ENCODE data around the gene WDR82.

WDR82 gene

DNA sequence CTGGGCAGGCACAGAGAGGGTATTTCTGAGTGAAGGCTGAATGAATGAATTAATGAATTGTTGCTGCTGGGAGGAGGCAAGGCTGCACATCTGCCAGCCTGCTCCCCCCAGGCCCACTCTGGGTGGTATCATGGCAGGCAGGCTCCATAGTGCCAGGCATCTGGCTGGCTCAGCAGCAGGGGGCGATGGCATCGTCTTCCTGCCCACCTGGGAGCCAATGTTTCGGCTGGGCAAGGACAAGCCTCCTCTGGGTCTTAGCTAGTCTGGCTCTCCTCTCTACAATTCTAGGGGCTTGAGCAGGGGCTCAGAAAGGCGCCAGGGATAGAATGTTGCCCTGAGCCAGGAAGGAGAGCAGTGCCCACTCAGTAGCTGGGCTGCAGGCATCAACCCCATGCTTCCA, 51.3 kb downstream of the WDR82 start:
- no peak for DNase-seq (ENCODE audit: low read depth in 1 of 2, low spot score in 1 of 2)

DNA sequence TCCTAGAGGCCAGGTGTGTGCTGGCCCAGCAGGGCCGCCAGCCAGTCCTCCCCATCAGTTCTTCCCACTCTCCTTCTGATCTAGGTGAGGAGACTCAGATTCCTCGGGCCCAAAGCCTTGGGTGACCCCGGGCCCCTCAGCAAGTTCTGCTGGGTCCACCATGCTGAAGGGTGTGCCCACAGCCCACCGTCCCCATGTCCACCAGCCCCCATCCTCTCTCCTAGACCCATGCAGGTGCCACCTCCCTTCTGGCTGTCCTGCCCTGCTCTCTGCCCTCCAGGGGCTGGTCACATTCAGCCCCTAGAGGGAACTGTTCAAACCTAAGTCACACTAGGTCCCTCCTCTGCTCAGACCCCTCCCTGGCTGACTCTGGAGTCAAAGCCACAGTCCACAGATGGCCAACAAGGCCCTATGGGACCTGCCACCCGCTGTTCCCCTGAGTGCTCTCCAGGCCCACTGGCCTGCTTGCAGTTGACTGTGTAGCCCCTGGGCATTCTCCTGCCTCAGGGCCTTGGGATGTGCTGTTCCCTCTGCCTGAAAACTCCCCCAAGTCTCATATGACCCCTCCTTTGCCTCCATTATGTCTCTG, 52.1 kb downstream of the WDR82 start:
- DNase-seq (ENCODE audit: low read depth in 1 of 2, low spot score in 1 of 2) = no peak

DNA sequence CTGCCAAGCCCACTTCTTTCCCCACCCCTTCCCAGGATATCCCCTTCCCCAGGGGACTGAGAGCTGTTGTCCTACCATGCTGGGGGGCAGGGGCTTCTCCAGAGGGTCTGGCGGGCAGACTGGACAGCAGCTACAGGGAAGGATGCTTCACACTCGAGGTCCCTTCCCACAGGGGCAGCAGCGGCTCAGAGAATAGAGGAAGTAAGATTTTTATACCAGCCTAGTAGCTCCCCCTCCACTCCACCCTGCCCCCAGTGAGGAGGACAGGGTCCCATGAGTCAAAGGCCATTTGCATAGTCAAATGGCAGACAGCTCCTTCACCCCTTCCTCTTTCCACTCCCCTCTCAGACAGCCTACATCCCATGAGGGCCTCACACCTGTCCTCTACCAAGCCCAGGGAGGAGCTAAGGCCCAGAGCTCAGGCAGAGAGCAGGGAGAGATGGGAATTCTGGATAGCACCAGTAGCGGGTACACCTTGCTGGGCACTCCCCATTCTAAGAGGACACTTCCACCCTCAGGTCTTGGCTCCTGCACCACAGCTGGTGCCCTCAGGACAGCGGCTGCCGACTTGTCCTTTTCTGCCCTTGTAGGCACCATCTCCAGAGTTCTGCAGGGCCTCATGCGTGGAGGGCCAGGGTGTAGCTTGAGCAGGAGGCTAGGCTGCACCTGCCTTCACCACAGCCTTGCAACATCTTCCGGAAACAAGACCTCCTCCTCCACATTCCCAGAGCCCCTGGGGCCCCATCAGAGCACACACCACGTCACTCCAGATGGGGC, 52.8 kb downstream of the WDR82 start, which contains the start of gene TLR9:
Gene TLR9, minus strand, starts transcription at position 194 of the 777 bp plus-strand sequence. Its CDS starts 116 bp downstream, at position 78.
- DNase-seq (ENCODE audit: low read depth in 1 of 2, low spot score in 1 of 2) = no peak

DNA sequence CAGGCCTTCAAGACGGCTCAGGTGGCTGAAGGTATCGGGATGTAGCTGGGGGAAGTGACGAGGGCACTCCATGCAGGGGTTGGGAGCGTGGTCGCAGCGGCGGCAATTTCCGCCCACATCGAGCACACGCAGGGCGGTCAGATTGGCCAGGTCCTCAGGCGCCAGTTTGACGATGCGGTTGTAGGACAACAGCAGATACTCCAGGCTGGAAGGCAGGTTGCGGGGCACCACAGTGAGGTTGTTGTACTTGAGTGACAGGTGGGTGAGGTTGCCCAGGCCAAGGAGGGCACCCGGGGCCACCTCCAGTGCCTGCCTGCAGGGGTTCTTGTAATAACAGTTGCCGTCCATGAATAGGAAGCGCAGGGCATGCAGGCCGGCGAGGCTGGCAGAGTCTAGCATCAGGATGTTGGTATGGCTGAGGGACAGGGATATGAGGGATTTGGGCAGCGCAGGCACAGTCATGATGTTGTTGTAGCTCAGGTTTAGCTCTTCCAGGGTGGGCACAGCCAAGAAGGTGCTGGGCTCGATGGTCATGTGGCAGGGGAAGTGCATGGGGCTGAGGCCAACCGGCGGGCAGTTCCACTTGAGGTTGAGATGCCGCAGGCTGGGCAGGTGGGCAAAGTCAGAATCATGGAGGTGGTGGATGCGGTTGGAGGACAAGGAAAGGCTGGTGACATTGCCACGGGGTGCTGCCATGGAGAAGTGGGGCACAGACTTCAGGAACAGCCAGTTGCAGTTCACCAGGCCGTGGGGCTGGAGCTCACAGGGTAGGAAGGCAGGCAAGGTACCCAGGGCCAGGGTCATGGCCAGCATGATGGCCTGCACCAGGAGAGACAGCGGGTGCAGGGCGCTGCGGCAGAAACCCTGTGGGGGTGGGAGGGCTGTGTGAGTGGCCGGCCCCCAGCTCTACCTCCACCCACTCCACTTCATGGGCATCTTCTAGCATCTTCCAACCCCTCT, 54.7 kb downstream of the WDR82 start:
- no peak for DNase-seq (ENCODE audit: low read depth in 1 of 2, low spot score in 1 of 2)

DNA sequence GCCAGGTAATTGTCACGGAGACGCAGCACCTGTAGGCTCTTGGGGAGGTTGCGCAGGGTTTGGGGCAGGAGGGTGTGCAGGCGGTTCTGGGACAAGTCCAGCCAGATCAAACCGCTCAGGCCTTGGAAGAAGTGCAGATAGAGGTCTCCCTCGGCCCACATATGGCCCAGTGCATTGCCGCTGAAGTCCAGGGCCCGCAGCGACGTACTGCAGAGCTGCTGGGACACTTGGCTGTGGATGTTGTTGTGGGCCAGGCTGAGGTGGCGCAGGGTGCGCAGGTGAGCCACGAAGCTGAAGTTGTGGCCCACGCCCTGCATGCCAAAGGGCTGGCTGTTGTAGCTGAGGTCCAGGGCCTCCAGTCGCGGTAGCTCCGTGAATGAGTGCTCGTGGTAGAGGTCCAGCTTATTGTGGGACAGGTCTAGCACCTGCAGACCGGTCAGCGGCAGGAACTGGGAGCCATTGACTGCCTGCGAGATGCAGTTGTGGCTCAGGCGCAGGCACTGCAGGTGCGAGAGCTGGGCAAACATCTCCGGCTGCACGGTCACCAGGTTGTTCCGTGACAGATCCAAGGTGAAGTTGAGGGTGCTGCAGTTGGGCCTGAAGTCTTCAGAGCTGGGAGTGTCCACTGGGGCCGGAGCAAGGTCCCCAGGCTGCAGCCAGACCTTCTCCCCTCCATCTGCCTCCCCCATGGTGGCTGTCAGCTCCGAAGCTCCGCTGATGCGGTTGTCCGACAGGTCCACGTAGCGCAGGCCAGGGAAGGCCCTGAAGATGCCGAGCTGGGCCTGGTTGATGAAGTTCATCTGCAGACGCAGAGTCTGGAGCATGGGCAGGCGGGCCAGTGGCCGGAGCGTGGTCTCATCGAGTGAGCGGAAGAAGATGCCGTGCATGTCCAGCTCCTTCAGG, 55.9 kb downstream of the WDR82 start:
- no peak for DNase-seq (ENCODE audit: low read depth in 1 of 2, low spot score in 1 of 2)

DNA sequence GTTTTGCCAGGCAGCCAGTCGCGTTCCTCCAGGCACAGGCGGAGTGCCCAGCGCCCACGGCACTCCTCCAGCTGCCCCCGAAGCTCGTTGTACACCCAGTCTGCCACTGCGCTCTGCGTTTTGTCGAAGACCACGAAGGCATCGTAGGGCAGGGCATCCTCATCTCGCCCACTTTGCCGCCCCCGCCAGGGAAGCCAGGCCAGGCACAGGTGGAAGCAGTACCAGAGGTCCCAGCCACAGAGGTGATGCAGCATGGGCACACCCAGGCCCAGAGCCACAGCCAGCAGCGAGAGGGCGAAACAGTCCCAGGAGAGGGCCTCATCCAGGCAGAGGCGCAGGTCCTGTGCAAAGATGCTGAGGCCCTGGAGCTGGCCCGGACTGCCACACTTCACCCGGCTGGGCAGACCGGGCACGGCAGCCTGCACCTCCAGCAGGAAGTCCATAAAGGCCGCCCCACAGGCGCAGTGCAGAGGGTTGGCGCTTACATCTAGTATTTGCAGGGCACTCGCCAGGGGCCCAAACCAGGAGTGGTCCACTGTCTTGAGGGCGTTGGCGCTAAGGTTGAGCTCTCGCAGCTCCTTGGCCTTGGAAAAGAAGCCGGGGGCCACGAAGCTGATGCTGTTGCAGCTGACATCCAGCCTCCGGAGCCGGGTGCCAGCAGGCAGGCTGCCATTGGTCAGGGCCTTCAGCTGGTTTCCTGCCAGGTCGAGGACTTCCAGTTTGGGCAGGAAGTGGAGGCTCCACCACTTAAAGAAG, 56.7 kb downstream of the WDR82 start:
- DNase-seq (ENCODE audit: low read depth in 1 of 2, low spot score in 1 of 2) = no peak

DNA sequence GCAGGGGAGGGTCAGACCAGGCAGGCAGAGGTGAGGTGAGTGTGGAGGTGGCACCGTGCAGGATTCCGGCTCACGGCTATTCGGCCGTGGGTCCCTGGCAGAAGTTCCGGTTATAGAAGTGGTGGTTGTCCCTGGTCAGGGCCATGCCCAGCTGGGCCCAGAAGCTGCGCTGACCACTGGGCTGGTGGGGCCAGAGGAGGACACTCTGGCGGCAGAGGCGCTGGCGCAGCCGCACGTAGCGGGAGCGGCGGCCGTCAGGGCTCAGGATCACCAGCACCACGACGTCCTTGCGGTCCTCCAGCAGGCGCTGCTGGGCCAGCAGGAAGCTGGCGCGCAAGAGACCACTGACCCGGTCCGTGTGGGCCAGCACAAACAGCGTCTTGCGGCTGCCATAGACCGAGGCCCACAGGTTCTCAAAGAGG, 57.3 kb downstream of the WDR82 start:
- no peak for DNase-seq (ENCODE audit: low read depth in 1 of 2, low spot score in 1 of 2)

DNA sequence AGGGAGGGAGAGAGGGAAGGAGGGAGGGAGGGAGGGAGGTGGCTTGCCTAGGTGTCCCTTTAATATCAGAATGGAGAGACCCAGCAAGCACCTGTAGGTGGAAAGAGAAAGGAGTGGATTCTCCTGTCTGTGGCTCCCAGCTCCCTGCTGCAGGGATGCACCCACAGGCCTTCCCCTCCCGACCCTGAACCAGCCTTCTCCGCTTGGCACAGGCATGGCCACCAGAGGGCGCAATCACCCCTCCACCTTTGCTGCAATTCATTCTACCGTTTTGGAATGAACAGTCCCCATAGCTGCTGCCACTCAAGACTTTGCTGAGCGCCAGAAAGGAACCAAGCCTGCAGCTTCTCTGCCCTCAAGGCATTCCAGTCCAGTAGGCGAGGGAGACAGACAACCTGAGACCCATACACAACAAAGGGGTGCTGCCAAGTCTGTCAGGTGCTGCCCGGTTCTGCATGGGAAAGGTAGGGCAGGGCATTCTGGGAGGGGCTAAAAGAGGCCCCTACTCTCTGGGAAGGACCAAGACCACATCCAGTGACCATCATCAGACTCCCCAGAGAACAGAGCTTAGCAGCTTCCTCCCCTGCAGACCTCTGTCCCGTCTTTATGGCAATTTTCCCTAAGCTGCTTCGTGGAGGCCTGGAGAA, 57.9 kb downstream of the WDR82 start:
- peak; percentile 85 to 87 for DNase-seq (ENCODE audit: low read depth in 1 of 2, low spot score in 1 of 2)

DNA sequence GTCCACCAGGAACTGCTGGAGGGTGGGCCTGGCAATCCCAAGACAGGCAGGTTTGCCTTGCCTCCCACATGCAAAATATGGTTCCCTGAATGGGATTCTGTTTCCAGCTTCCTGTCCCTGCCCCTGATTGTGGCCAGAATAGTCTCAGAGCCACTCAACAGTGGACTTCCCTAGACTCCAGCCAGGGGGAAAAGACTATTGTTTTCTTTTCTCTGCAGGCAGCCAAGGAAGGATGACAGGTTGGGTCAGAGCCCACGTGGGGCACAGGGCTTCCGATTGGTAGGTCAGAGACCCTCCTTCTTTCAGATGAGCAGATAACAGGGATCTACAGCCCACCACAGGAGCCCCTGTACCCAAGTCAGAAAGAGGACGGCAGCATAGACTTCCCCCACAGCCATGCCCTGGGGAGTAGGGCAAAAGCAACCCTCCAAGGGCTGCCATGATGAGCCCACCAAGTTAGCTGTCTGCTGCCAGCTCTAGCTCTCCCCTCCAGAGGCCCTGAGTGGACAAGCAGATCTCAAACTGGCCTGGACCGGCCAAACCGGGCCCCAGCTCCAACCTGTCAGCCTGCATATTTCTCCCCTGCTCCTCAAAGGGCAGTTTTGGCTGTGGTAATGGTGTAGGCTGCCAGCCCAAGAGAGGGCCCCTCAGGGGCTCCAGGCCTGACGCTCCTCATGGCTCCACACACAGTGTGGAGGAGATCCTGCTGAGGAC, 59.4 kb downstream of the WDR82 start:
- no peak for DNase-seq (ENCODE audit: low read depth in 1 of 2, low spot score in 1 of 2)

DNA sequence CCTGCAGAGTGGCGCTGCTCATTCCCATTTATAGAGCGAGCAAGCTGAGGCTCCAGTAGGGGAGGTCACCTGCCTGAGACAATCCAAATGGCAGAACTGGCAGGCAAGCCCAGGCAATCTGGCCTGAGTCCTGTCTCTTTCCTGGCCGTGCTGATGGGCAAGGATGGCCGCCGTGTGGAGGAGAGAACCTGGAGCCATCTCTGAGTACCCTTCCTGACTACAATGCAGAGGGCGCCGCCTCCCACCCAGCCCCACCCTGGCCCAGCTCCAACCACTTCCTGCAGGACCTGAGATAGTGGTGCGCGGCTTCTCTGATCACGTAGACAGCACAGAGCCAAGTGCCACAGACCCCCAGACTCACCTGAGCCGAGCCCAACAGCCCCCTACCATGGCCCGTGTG, 60.0 kb downstream of the WDR82 start:
- DNase-seq (ENCODE audit: low read depth in 1 of 2, low spot score in 1 of 2) = no peak

DNA sequence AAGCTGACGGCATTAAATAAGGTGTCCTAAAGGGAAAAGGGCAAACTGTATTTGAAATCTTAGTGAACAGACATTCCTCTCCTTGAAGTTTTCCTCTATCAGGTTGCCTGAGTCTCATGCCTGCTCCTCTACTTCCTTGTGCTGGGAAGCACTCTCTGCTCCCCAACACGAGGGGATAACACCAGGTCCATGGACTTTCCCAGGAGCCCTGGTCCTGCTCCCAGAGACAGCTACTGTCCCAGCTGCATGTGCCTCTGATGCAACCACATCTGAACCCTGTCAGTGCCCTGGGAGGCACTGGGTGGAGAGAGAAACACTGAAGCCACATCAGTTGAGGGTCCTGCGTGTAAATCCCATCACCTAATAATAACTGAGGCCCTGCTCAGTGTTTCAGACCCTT, 60.4 kb downstream of the WDR82 start:
- DNase-seq (ENCODE audit: low read depth in 1 of 2, low spot score in 1 of 2) = no peak

DNA sequence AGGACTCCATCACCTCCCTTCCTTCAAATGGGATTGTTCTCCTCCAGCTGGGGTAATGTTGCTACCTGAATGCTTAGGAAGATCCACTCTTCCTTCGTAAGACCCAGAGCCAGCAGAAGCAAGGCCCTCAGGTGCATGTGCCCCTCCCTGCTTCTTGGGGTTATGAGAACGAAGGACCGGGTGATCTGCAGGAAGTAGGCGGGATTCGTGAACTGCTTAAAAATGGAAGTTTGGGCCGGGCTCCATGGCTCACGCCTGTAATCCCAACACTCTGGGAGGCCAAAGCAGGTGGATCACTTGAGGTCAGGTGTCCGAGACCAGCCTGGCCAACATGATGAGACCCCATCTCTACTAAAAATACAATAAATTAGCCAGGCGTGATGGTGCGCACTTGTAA, 61.0 kb downstream of the WDR82 start:
- no peak for DNase-seq (ENCODE audit: low read depth in 1 of 2, low spot score in 1 of 2)

DNA sequence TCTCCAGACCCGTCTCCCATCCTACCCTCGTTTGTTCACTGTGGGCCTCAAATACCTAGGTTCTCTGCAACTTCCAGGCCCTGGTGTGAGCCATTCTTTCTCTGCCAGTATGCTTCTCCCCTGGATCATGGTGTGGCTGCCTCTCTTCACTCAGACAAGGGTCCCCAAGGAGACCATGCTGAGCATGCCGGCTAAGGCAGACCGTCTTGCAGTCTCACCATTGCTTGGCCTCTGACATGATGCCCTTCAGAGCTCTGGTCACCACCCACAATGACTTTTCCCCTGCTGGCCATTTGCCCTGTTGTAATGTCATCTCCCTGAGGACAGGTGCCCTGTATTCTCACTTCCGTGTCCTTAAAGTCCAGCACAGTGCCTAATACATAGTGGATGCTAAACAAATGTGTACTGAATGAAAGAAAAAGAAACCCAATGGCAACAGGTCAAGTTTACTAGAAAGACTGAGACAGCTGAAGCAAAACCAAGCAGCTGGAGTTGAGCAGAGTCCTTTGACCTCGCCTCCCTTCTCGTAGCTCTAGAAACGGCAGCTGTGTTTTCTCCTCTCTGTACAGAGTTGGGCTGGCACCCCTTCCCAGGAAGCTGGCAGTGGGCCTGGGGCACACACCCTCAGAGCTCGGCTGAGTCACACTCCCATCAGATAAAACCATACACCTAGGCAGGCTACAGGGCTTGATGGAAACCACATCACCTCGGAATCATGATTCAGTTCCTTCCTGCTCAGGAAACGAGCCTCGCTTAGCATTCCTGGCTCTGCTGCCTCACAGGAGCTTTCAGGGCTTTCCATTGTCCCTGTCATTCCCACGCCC, 61.7 kb downstream of the WDR82 start:
- peak in 1 of 2 donors; percentile 42 for DNase-seq (ENCODE audit: low read depth in 1 of 2, low spot score in 1 of 2)

DNA sequence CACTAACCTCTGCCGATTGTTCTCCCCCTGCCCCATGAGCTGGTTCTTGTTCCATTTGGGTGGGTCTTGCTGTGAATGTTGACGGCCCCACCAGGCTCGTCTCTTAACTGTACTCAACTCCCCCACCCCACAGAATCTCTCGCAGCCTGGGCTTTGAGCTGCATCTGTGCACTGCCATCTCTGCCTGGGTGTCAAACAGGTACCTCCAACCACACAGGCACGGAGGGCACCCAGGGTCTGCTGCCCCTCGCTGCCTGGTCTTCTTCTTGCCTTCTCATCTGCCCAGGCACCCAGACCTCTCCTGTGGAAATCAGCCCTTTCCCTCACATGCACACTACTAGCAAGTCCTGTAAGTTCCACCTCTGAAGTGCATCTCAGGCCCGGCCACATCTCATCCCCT, 63.1 kb downstream of the WDR82 start:
- DNase-seq (ENCODE audit: low read depth in 1 of 2, low spot score in 1 of 2) = no peak

DNA sequence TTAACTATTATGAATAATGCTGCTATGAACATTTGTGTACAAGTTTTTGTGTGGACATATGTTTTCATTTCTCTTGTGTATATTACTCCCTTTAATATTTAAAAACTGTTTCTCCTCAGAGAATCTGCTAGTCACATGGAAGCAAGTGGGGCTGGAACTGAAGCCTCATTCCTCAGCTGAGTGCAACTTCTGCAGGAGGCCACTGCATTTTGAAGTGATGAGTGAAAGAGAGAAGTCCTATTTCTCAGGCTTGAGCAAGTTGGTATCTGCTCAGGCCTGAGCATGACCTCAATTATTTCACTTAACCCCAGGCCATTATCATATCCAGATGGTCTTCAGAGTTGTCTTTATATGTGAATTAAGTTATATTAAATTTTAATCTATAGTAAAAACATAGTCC, 64.5 kb downstream of the WDR82 start:
- DNase-seq (ENCODE audit: low read depth in 1 of 2, low spot score in 1 of 2) = no peak

DNA sequence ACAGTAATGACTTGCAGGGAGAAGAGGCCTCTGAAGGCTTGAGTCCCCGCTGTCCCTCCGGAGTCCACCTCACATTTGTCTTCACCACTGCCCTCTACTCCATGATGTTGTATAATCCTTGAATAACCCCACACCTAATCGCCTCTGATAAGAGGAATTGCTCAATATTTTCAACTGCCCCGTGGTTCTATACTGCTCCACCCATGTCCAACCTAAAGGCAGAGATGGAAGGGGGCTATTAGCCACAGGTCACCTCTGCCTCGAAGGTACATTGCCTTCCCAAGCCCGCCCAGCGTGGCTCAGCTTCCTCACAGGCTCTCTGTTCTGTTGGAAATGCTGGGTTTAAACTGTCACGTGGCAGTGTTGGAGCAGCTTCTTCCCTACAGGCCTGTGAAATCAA, 65.4 kb downstream of the WDR82 start:
- no peak for DNase-seq (ENCODE audit: low read depth in 1 of 2, low spot score in 1 of 2)

DNA sequence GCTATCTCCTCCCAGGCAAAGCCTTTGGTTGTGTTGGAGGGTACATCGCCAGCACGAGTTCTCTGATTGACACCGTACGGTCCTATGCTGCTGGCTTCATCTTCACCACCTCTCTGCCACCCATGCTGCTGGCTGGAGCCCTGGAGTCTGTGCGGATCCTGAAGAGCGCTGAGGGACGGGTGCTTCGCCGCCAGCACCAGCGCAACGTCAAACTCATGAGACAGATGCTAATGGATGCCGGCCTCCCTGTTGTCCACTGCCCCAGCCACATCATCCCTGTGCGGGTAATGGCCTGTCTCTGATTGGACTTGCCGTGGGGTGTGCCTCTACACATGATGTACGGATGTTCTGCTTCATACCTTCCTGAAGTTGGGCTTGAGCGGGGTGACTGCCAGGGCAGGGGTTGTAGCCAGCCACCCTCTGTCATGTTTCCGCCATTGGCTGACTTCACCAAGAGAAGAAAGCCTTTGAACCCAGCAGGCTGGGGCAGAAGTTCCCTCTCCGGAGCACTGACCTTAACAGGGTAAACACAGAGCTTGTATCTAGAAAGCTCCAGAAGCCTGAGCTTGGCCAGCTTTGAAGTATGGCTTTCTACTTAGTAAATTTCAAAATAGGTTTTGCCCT, 67.1 kb downstream of the WDR82 start:
- no peak for DNase-seq (ENCODE audit: low read depth in 1 of 2, low spot score in 1 of 2)
